Fibroblast of gingiva (primary cell): ENCODE results near the gene GLRX3.

Source experiments
- DNase-seq: peaks from one replicate; pipeline ENCODE4 v3.0.0-alpha.2; 2011; ENCODE audit warnings: low read depth

The GLRX3 gene

GRCh38 chr10:130208807-130209206 lies 72.6 kb downstream of the GLRX3 start:
- no peak for DNase-seq

DNA sequence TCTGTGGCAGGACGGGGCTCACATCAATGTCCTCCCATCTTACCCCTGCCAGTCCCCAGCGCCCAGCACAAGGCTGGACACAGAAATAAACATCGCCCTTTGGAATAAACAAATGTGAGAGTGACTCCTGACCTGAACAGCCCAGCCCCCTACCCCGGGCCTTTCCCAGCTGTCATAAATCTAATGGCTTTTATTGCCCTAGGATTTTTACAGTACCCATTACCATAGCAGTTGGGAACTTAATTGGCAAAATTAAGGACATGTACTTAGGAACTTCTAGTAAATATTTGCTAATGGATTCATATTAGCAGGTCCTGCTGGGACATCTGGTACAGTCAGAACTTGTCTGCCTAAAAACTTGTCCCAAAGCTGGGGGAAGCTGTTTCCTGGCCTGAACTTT lies 76.6 kb downstream of the GLRX3 start:
- DNase-seq, result no peak

GRCh38 chr10:130213286-130214080 lies 77.3 kb downstream of the GLRX3 start:
- no peak for DNase-seq

- DNase-seq, result no peak
Observed at GRCh38 chr10:130214431-130214830, 78.2 kb downstream of the GLRX3 start.

DNA sequence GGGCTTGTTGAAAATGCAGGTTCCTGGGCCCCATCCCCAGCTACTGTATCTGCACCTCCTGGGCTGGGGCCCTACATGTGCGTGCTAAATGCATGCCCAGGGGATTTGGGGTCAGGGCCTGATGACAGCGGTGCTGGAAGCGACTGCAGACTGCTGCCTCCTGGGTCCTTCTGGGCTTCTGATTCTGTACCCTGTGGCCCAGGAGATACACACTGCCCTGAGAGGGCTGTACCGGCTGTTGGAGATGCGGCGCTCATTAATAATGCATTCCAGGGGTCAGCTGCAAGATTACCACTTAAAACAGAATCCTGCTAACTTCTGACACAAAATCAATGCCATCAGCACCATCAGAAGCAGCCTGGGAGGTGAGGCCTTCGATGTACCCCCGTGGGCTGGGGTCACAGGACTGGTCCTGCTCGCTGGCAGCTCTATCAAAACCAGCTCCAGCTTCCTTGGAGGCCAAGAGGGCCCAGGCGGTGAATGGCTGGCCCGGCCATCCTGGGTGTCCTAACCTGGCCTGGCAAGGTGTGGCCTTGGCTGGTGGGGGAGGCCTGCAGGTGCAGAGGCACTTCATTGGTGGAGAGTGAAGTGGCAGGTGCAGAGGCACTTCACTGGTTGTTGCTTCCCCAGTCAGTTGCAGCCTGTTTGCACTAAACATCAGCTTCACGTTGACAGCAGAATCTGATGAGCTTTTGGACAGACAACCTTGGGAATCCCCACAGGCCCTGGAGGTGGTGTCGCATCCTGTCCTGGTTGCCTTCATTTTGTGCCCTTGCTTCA lies 79.2 kb downstream of the GLRX3 start:
- DNase-seq, result no peak

- no peak for DNase-seq
Observed at GRCh38 chr10:130215931-130216231, 79.7 kb downstream of the GLRX3 start.

GRCh38 chr10:130218181-130218641 lies 82.0 kb downstream of the GLRX3 start:
- DNase-seq, result no peak

DNA sequence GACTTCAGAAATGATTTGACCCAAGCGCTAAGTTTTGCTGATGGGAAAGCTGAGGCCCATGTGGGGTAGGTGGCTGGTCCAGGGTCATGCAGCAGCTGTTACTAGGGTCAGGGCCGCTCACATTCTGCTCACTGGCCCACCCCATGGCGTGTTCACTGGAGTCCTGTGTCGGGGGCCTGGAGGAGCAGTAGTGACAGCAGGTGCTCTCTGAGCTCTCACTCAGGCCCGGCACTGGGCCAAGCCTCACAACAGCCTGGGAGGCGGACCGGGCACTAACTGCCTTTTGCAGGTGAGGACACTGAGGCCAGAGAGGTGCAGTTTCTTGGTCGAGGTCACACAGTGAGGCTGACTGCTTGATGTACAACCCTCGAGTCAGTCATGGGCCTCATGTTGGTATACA lies 82.7 kb downstream of the GLRX3 start:
- DNase-seq, result no peak

DNA sequence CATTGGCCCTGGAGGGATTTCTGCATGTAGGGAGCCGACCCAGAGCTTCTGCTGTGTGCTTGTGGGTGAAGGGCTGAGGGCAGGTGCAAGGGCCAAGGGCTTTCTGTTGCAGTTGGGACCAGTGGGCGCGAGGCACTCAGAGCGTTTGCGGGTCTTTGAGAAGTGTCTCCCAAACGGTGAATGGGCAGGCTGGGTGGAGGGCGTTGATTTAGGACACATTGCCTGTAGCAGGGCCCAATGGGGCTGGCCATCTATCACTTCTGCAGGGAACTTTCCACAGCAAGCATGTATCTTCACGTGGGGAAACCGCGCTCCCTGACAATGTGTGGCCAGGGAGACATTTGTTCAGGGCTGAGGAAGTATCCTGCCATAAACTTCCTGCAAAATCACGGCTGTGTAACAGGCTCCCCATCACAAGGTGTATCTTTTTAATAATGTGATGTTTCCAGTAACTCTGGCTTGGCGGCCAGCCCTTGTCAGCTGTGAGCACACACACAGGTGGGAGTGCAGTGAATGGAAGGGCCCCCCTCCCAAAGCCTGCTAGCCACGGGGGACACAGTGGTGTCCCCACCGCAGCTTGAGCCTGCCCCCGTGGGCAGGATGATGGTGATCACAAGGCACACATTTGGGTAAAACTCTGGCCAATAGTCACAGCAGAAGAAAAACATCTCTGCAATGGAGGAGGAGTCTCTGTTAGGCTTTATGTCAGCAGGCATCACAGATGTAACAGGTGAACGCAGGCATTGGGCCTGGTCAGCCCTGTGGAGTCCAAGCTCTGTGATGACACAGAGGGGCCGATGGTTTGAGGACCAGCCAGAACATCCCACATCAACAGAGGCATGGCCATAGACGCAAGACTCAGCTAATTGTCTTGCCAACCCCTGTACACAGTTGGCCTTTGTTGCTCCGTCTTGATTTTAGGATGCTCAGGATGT lies 84.3 kb downstream of the GLRX3 start:
- DNase-seq, result no peak

- DNase-seq, result no peak
Observed at GRCh38 chr10:130221456-130222375, 85.5 kb downstream of the GLRX3 start.

DNA sequence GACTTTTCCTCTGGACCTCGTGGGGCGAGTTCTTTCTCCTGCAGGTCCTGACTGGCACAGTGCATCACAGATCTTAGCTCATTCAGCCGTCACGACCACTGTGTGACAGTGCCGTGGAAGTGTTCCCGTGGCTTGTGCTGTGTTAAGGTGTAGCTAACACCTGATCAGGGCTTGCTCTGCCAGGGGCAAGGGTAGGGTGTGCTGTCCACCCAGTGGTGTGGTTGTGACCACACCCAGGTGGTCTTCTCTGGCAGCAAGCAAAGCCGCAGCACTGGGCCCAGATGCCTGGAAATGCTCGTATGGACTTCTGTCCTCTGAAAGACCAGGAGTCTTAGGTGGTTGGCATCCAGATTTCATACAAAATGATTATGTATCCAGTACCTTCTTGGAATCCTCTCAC lies 86.2 kb downstream of the GLRX3 start:
- DNase-seq, result no peak

DNA sequence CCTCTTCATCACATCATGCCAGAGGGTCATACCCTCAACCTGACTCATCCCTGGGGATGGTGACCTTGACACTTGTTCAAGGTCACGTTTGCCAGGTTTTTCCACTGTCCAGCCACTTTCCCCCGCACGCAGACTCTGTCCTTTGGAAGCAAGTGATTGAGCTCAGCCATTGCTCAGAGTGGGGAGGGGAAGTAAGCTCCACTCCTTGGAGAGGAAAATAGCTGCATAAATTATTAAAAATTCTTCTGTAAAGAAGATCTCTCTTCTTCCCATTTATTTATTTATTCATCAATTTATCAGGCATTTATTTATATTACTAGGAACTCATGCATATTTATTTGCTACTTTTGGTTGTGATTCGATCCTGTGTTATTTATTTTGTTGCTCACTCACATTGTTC lies 88.0 kb downstream of the GLRX3 start:
- DNase-seq, result no peak

- no peak for DNase-seq
Observed at GRCh38 chr10:130226012-130226411, 89.8 kb downstream of the GLRX3 start.

GRCh38 chr10:130227883-130228282 lies 91.7 kb downstream of the GLRX3 start:
- DNase-seq, result no peak
